Measurements from ENCODE around the gene RNF215. TPM values are rescaled to one million over a fixed set of nuclear protein-coding genes. Genes with fewer than 3 reads are reported as not detected.

The RNF215 gene
- total RNA-seq, 1 experiment from 2014 or later, result 24.0 TPM

- no peaks in the 10 kb centered on the region for H3K9me2 ChIP-seq (ENCODE audit: insufficient read depth)
- peaks cover 11% of the 10 kb centered on the region; the same call in 1 of the 2 replicates for H3F3A ChIP-seq (ENCODE audit: insufficient read depth, low read depth)
- BruUV-seq (replicated peaks), result no TSS peak
- H3K4me3 ChIP-seq, result no peak overlapping the region
- H3K27ac ChIP-seq, result no peak overlapping the region
- no peaks in the 10 kb centered on the region for H3K27me3 ChIP-seq (ENCODE audit: insufficient read depth, low read depth)
- no peaks in the 10 kb centered on the region for H3K36me3 ChIP-seq (ENCODE audit: low read depth)
- TF ChIP-seq EZH2 (IDR thresholded peaks at IDR 0.05; ENCODE audit: low read depth) (no peak), CTCF (conservative IDR thresholded peaks at IDR 0.05) (no peak)
- H4K20me1 ChIP-seq (ENCODE audit: insufficient read depth), result no peaks in the 10 kb centered on the region
- no peaks in the 10 kb centered on the region for H3K9me3 ChIP-seq (ENCODE audit: insufficient read depth, low read depth)
- H3K4me2 ChIP-seq, result no peak overlapping the region
- ChIA-PET CTCF (interaction anchor here (0.7 kb wide), 1 partner anchor 75 kb away, joined by 3 read pairs; no protein-coding TSS in a partner anchor), POLR2A (ENCODE audit: unreplicated experiment) (no interaction called here)
- no peaks in the 10 kb centered on the region; the same call in none of the 2 replicates for H3K79me2 ChIP-seq (ENCODE audit: low read depth)
- 0 out of 2 replicates have a peak, but pooled peaks cover 4% of the 10 kb centered on the region for H3K4me1 ChIP-seq (replicated peaks; ENCODE audit: insufficient read depth)
- H2AFZ ChIP-seq, result no peak overlapping the region
- intact Hi-C loops (cut with micrococcal nuclease; ENCODE audit: unreplicated experiment), result no loop called here
- DNase-seq, result peak; percentile 55 to 73
Measured at GRCh38 chr22:30362651-30363281, 24.4 kb downstream of the RNF215 start.

- DNase-seq, result no peak
- Histone ChIP-seq H3K9me3 (ENCODE audit: insufficient read depth, low read depth) (no peaks in the 10 kb centered on the region), H3K36me3 (ENCODE audit: low read depth) (no peaks in the 10 kb centered on the region), H3K4me3 (no peak overlapping the region), H4K20me1 (ENCODE audit: insufficient read depth) (no peaks in the 10 kb centered on the region), H3K9me2 (ENCODE audit: insufficient read depth) (no peaks in the 10 kb centered on the region), H2AFZ (no peak overlapping the region), H3K4me1 (replicated peaks; ENCODE audit: insufficient read depth) (0 out of 2 replicates have a peak, but pooled peaks cover 8% of the 10 kb centered on the region), H3K79me2 (ENCODE audit: low read depth) (no peaks in the 10 kb centered on the region; the same call in none of the 2 replicates), H3K27ac (no peak overlapping the region), H3K27me3 (ENCODE audit: insufficient read depth, low read depth) (no peaks in the 10 kb centered on the region), H3K4me2 (no peak overlapping the region), H3F3A (ENCODE audit: insufficient read depth, low read depth) (peaks cover 11% of the 10 kb centered on the region; the same call in 1 of the 2 replicates)
- intact Hi-C loops (cut with micrococcal nuclease; ENCODE audit: unreplicated experiment), result no loop called here
- CTCF ChIA-PET, result interaction anchor here (0.6 kb wide), 1 partner anchor 74 kb away, joined by 4 read pairs; no protein-coding TSS in a partner anchor
- TF ChIP-seq EZH2 (IDR thresholded peaks at IDR 0.05; ENCODE audit: low read depth) (no peak), CTCF (conservative IDR thresholded peaks at IDR 0.05) (no peak)
- BruUV-seq (replicated peaks), result no TSS peak
- POLR2A ChIA-PET (ENCODE audit: unreplicated experiment), result interaction anchor here (0.6 kb wide), 1 partner anchor 13 kb away, joined by 3 read pairs; no protein-coding TSS in a partner anchor
Measured at GRCh38 chr22:30361916-30362650, 25.1 kb downstream of the RNF215 start.

- Histone ChIP-seq H3K79me2 (ENCODE audit: low read depth) (peaks cover 31% of the 10 kb centered on the region), H3K9me2 (ENCODE audit: insufficient read depth) (no peaks in the 10 kb centered on the region), H2AFZ (no peak overlapping the region), H4K20me1 (ENCODE audit: insufficient read depth) (peaks cover 28% of the 10 kb centered on the region), H3K4me1 (replicated peaks; ENCODE audit: insufficient read depth) (peaks cover 18% of the 10 kb centered on the region), H3K27me3 (ENCODE audit: insufficient read depth, low read depth) (no peaks in the 10 kb centered on the region), H3K9me3 (ENCODE audit: insufficient read depth, low read depth) (no peaks in the 10 kb centered on the region), H3K27ac (no peak overlapping the region), H3K4me3 (no peak overlapping the region), H3K4me2 (no peak overlapping the region), H3K36me3 (ENCODE audit: low read depth) (peaks cover 4% of the 10 kb centered on the region; the same call in 1 of the 2 replicates), H3F3A (ENCODE audit: insufficient read depth, low read depth) (peaks cover 11% of the 10 kb centered on the region; the same call in 1 of the 2 replicates)
- ChIA-PET CTCF (no interaction called here), POLR2A (ENCODE audit: unreplicated experiment) (interaction anchor here (0.7 kb wide), 1 partner anchor 68 kb away, joined by 7 read pairs; no protein-coding TSS in a partner anchor)
- BruUV-seq (replicated peaks), result no TSS peak
- TF ChIP-seq CTCF (conservative IDR thresholded peaks at IDR 0.05) (no peak), EZH2 (IDR thresholded peaks at IDR 0.05; ENCODE audit: low read depth) (no peak)
- intact Hi-C loops (cut with micrococcal nuclease; ENCODE audit: unreplicated experiment), result no loop called here
- DNase-seq, result no peak
Measured at GRCh38 chr22:30358541-30358940, 28.7 kb downstream of the RNF215 start.
